ENCODE data around the gene BIN2.

BIN2 gene

DNA sequence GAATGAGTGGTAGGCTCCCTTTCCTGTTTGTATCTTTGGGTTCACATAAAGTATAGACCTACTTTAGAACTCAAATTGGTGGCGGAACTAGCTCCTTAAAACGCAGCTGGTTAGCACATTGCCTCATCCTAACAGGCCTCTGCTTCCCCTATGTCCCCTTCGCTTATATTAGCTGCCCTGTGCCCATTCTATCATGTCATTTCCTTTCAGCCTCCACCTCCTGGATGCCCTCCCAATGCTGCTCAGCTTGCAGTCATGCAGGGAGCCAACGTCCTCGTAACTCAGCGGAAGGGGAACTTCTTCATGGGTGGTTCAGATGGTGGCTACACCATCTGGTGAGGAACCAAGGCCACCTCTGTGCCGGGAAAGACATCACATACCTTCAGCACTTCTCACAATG lies 81.9 kb downstream of the BIN2 start:
- Mint-ChIP-seq H3K27me3 (ENCODE audit: low read depth) (no peaks in the 10 kb centered on the region), H3K4me3 (peak overlapping the region in 2 of 3 experiments; percentile 32 to 73), H3K9me3 (no peaks in the 10 kb centered on the region), H3K36me3 (ENCODE audit: low read depth) (peaks cover 37% of the 10 kb centered on the region), H3K27ac (peak overlapping the region in 1 of 3 experiments; percentile 14), H3K4me1 (peaks cover 20% of the 10 kb centered on the region)
- TF ChIP-seq, protein P1, sequence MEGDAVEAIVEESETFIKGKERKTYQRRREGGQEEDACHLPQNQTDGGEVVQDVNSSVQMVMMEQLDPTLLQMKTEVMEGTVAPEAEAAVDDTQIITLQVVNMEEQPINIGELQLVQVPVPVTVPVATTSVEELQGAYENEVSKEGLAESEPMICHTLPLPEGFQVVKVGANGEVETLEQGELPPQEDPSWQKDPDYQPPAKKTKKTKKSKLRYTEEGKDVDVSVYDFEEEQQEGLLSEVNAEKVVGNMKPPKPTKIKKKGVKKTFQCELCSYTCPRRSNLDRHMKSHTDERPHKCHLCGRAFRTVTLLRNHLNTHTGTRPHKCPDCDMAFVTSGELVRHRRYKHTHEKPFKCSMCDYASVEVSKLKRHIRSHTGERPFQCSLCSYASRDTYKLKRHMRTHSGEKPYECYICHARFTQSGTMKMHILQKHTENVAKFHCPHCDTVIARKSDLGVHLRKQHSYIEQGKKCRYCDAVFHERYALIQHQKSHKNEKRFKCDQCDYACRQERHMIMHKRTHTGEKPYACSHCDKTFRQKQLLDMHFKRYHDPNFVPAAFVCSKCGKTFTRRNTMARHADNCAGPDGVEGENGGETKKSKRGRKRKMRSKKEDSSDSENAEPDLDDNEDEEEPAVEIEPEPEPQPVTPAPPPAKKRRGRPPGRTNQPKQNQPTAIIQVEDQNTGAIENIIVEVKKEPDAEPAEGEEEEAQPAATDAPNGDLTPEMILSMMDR (IDR thresholded peaks at IDR 0.05; ENCODE audit: unreplicated experiment in 3 of 3) = no peak

DNA sequence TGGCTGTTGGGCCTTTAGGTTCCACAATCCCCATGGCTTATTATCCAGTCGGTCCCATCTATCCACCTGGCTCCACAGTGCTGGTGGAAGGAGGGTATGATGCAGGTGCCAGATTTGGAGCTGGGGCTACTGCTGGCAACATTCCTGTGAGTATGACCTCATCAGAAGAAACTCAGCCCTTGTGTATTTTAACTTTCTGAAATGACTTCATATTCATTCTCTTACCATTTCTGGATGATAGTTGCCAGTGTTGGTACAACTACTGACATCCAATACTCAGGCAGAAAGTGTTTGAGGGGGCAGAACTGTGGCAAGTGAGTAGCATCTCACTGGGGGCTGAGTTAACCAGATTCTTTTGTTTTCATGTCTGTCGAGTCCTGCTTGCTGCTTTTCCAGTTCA lies 83.0 kb downstream of the BIN2 start:
- peak overlapping the region in 1 of 3 experiments; percentile 95 for H3K27ac Mint-ChIP-seq
- no peaks in the 10 kb centered on the region for H3K27me3 Mint-ChIP-seq (ENCODE audit: low read depth)
- H3K4me1 Mint-ChIP-seq = peaks cover 12% of the 10 kb centered on the region
- peak overlapping the region; percentile 93 to 99 (median 94) for H3K4me3 Mint-ChIP-seq
- H3K36me3 Mint-ChIP-seq (ENCODE audit: low read depth) = peaks cover 32% of the 10 kb centered on the region
- TF ChIP-seq, protein P1 (IDR thresholded peaks at IDR 0.05; ENCODE audit: unreplicated experiment in 3 of 3) = no peak
- no peaks in the 10 kb centered on the region for H3K9me3 Mint-ChIP-seq

DNA sequence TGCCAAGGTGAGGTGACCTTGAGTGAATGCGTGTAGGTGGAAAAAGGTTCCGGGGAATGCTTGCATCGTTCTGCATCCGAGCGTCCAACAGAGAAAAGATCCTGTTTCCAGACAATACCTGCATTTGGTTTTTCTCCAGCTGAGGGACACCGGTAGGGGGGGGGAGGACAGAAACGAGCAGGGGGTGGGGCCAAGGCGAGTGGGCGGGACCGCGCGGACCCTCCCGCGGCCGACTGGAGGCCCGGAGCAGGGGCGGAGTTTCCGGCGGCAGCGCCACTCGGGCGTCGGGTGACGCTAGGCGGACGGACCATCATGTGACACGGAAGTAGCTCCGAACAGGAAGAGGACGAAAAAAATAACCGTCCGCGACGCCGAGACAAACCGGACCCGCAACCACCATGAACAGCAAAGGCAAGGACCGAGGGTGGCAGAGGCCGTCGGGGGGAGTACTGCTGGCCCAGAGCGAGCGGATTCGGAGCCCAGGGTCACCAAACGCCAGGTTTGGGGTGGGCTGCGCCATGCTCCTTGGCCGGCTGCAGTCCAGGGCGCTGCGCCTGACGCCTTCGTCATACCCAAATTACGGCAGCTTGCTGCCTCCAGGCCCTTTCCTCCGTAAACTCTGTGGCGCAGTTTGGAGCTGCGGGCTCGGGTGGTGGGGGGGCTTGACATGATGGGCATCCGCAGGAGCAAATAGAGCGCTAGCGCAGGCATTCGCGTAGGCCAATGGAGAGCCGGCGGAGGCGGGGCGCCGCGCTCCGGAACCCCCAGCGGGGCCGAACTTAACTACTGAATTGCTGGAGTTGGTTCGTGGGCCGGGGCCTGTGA lies 85.3 kb downstream of the BIN2 start, which contains the start of gene DAZAP2:
DAZAP2 (plus strand) TSS at position 317 of the 825 bp plus-strand sequence; CDS start at position 399, 82 bp downstream.
- Mint-ChIP-seq H3K4me3 (peak within 1 kb of the TSS; percentile 93 to 99 (median 94)), H3K27me3 (ENCODE audit: low read depth) (no peaks in the 10 kb centered on the region), H3K9me3 (no peaks in the 10 kb centered on the region), H3K36me3 (ENCODE audit: low read depth) (peaks cover 23% of the 10 kb centered on the region), H3K27ac (peak within 1 kb of the TSS; percentile 95 to 99 (median 99)), H3K4me1 (peaks cover 12% of the 10 kb centered on the region)
- TF ChIP-seq, protein P1 (IDR thresholded peaks at IDR 0.05; ENCODE audit: unreplicated experiment in 3 of 3) = peak in 1 of 3 experiments; percentile 16

DNA sequence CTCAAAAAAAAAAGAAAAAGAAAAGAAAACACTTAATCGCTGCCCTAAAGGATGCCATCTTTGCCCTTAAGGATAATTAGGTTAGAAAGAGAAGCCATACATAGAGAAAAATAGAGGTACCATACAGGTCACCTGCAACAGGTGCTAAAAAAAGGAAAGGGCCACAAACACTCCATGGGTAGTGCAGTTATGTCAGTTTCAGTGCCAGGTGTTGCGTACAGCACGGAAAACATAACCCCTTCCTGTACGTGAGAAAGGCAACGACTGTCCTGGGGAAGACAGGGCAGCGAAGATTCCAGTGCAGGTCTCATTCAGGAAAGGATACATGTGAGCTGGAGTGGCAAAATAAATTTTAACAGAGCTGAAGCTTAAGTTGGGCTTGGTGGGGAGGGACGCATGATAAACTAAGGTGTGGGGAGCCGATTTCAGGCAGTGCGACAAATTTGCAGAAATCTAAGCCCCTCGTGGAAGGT lies 85.9 kb downstream of the BIN2 start:
- H3K36me3 Mint-ChIP-seq (ENCODE audit: low read depth) = peaks cover 22% of the 10 kb centered on the region
- TF ChIP-seq, protein P1 (IDR thresholded peaks at IDR 0.05; ENCODE audit: unreplicated experiment in 3 of 3) = no peak
- peaks cover 12% of the 10 kb centered on the region for H3K4me1 Mint-ChIP-seq
- peak overlapping the region; percentile 93 to 99 (median 94) for H3K4me3 Mint-ChIP-seq
- no peaks in the 10 kb centered on the region for H3K27me3 Mint-ChIP-seq (ENCODE audit: low read depth)
- H3K9me3 Mint-ChIP-seq = no peaks in the 10 kb centered on the region
- H3K27ac Mint-ChIP-seq = peak overlapping the region; percentile 95 to 99 (median 99)

DNA sequence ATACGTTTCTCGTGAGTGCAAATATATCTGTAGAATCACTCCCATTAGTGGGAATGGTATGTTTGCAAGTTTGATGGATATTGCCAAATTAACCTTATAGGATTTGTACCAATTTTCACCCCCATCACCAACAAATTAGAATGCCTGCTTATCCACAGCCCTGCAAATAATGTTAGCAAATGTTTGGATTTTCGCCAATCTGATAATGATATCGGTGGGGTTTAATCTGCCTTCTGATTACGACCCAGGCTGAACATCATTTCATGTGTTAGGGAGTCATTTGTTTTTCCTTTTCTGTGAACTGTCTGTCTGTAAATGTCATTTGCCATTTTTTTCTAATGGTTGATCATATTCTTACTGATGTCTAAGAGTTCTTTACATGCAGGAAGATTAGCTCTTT lies 89.4 kb downstream of the BIN2 start:
- Mint-ChIP-seq H3K36me3 (ENCODE audit: low read depth) (no peaks in the 10 kb centered on the region), H3K27me3 (ENCODE audit: low read depth) (no peaks in the 10 kb centered on the region), H3K4me1 (peaks cover 4% of the 10 kb centered on the region), H3K9me3 (no peaks in the 10 kb centered on the region), H3K4me3 (no peak overlapping the region), H3K27ac (no peak overlapping the region)
- TF ChIP-seq, protein P1 (IDR thresholded peaks at IDR 0.05; ENCODE audit: unreplicated experiment in 3 of 3) = no peak

Measured in nephron (organoid).